Measurements from ENCODE around the gene GTPBP8. TPM values are rescaled to one million over a fixed set of nuclear protein-coding genes. Genes with fewer than 3 reads are reported as not detected.

GTPBP8 gene
- total RNA-seq, 4 donors from 2014 or later: 7.8 to 26.0 (median 21.4) TPM

DNA sequence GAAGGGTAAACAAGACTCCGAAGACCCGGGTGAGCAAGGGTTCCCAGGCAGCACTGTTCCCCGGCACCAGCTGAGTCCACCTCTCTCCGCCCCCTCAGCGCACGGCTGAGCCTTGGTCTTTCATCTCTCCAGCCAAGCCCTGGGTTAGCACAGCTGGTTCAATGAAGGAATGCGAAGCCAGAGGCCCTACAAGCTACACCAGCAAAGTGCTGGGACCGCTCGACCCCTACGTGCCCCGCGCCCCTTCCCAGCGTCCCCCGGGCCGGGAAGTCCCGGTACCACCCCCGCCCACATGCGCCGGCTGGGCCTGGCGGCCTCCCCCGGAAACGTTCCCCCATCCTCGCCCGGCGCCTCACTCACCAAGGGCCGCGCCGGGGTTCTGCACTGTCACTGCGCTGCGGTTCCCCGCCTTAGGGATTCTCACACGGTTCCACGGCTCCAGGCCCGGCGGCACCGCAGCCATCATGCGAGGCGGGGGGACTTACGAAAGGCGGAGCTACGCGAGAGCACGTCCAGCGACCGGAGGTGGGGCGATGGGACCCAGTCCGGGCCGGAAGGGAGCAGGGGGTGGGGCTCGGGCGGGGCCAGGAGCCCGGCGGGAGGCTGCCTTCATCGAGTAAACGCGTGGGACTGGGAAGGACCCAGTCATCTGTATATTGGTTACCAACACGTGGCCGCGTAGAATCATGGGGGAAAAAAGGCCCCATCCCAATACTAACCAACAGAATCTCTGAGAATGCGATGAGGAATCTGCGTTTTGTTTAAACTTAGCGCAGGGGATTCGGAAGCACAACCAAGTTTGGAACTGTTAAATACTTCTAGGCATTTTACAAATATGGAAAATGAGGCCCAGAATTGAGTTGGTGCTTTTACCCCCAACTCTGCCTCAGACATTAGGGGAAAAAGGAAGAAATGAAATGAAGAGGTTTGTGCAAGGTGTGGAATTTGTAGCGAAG, 28.7 kb downstream of the GTPBP8 start:
- Histone ChIP-seq H3K4me1 (peaks cover 9 to 36% (median 14%) of the 10 kb centered on the region in 3 donors), H3K36me3 (peaks cover 0 to 29% of the 10 kb centered on the region in 2 donors), H3K4me3 (peak overlapping the region; percentile 69 to 71), H3K9me3 (no peaks in the 10 kb centered on the region), H3K27me3 (no peaks in the 10 kb centered on the region), H3K27ac (peak overlapping the region; percentile 77 to 96 (median 92))
- TF ChIP-seq POLR2A (IDR thresholded peaks at IDR 0.05): peak; percentile 44 to 67
- TF ChIP-seq POLR2AphosphoS5 (IDR thresholded peaks at IDR 0.05): peak; percentile 72
- TF ChIP-seq, protein P1, sequence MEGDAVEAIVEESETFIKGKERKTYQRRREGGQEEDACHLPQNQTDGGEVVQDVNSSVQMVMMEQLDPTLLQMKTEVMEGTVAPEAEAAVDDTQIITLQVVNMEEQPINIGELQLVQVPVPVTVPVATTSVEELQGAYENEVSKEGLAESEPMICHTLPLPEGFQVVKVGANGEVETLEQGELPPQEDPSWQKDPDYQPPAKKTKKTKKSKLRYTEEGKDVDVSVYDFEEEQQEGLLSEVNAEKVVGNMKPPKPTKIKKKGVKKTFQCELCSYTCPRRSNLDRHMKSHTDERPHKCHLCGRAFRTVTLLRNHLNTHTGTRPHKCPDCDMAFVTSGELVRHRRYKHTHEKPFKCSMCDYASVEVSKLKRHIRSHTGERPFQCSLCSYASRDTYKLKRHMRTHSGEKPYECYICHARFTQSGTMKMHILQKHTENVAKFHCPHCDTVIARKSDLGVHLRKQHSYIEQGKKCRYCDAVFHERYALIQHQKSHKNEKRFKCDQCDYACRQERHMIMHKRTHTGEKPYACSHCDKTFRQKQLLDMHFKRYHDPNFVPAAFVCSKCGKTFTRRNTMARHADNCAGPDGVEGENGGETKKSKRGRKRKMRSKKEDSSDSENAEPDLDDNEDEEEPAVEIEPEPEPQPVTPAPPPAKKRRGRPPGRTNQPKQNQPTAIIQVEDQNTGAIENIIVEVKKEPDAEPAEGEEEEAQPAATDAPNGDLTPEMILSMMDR (IDR thresholded peaks at IDR 0.05): no peak
- TF ChIP-seq EP300 (IDR thresholded peaks at IDR 0.05): no peak
- peak; percentile 98 for ATAC-seq
- 10 to 44% methylated on average over 2 to 17 of the region's 63 CpGs for WGBS, 2 donors (ENCODE audit: low coverage in 1 of 2)

DNA sequence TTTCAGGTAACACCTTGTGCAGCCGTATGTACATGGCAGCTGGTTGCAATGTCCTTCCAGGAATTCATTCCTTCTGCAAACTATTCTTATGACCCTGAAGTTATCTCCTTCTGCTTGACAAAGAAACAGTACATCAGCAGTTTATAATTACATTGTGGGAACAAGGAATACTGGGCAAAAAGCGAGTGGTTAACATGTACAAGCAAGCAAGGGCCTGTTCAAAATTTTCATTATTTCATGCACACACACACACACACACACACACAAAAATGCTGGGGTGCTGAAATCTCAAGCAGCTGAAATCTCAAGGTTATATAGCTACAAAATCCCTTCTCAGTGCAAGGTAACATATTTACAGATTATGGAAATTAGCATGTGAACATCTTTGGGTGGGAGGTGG, 30.7 kb downstream of the GTPBP8 start:
- H3K27ac ChIP-seq: no peak overlapping the region
- no peaks in the 10 kb centered on the region for H3K27me3 ChIP-seq
- TF ChIP-seq EP300 (IDR thresholded peaks at IDR 0.05) (no peak), POLR2AphosphoS5 (IDR thresholded peaks at IDR 0.05) (no peak), POLR2A (IDR thresholded peaks at IDR 0.05) (no peak)
- TF ChIP-seq, protein P1 (IDR thresholded peaks at IDR 0.05): no peak
- no peaks in the 10 kb centered on the region for H3K9me3 ChIP-seq
- H3K36me3 ChIP-seq: peaks cover 0 to 9% of the 10 kb centered on the region in 2 donors
- H3K4me3 ChIP-seq: no peak overlapping the region
- H3K4me1 ChIP-seq: peaks cover 9 to 33% (median 14%) of the 10 kb centered on the region in 3 donors
- 55 to 69% methylated on average over 2 of the region's 2 CpGs for WGBS, 2 donors (ENCODE audit: low coverage in 1 of 2)
- no peak for ATAC-seq

DNA sequence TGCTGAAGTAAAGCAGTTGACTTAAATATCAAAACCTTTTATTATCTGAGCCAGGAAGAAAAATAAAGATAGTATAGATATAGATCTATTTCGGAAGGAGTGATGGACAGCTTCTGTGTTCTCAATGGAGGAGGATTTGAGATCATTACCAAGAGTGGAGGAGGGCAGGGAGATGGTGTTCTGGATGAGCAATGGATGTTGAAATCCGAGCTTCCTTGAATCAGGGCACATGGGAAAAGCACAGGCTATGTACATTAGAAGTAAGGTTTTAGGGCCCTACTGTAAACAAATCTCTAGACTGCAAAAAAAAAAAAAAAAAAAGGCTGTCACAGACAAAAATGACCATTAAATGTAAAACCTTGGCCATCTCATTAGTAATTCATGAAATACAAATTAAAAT, 43.2 kb downstream of the GTPBP8 start:
- WGBS, 2 donors (ENCODE audit: low coverage in 1 of 2): 77 to 92% methylated on average over 2 of the region's 2 CpGs
- TF ChIP-seq, protein P1 (IDR thresholded peaks at IDR 0.05): no peak
- TF ChIP-seq EP300 (IDR thresholded peaks at IDR 0.05) (no peak), POLR2AphosphoS5 (IDR thresholded peaks at IDR 0.05) (no peak), POLR2A (IDR thresholded peaks at IDR 0.05) (no peak)
- Histone ChIP-seq H3K4me1 (no peaks in the 10 kb centered on the region), H3K4me3 (no peak overlapping the region), H3K9me3 (no peaks in the 10 kb centered on the region), H3K27me3 (no peaks in the 10 kb centered on the region), H3K36me3 (no peaks in the 10 kb centered on the region), H3K27ac (no peak overlapping the region)
- no peak for ATAC-seq

DNA sequence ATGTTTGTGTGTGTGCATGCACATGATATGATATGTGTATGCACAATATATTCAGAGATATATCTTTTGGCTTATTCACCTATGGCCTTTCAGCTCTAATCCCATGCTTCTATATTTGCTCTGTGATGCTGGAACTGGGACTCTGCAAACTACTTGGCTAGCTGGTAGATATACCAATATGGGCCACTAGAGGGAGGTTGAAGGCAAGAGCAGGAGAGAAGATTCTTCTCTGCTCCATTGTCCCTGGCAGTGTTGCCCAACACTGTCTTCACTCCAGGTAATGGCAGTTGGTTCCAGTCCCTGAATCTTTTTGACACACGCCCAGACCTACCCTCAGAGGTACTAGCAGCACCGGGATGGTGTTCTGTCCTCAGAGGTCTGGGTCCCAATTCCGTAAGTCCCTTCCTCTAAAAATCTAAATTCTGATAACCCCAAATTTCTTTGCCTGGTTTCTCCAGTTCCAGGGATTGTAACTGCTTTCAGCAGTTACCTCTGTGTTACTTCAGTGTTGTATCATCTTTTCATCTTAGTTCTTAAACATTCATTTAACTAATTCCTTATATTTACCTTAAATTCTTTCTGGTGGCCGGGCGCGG, 44.7 kb downstream of the GTPBP8 start:
- H3K27me3 ChIP-seq: no peaks in the 10 kb centered on the region
- H3K4me1 ChIP-seq: no peaks in the 10 kb centered on the region
- WGBS, 2 donors (ENCODE audit: low coverage in 1 of 2): 75 to 79% methylated on average over 4 of the region's 6 CpGs
- TF ChIP-seq, protein P1 (IDR thresholded peaks at IDR 0.05): peak; percentile 67 to 81 (median 77)
- no peak for TF ChIP-seq EP300 (IDR thresholded peaks at IDR 0.05)
- no peak for TF ChIP-seq POLR2A (IDR thresholded peaks at IDR 0.05)
- TF ChIP-seq POLR2AphosphoS5 (IDR thresholded peaks at IDR 0.05): no peak
- ATAC-seq: peak; percentile 76
- H3K9me3 ChIP-seq: no peaks in the 10 kb centered on the region
- no peak overlapping the region for H3K27ac ChIP-seq
- no peaks in the 10 kb centered on the region for H3K36me3 ChIP-seq
- H3K4me3 ChIP-seq: no peak overlapping the region
